HepG2 (cell line): ENCODE measurements around the gene HOXA13. TPM values are rescaled to one million over a fixed set of nuclear protein-coding genes. Genes with fewer than 3 reads are reported as not detected.
A peak's percentile ranks its signal among the peaks of the same experiment; 100 is the strongest.

Experiments
- ATAC-seq: fragments of 200-7000 bp; cut with Tn5 transposase; 3 replicates; pipeline ENCODE4 v1.9.1; 2020; ENCODE audit warnings: mild to moderate bottlenecking, moderate library complexity
- BruUV-seq: library from RNA; stranded (reverse); fragments of 400-500 nt; replicated peaks from 2 replicates; lab custom pipeline; 2021; lab: Mats Ljungman, UMichigan
- CTCF ChIA-PET: fragments of 300-600 bp; formaldehyde crosslinking; extraction: SDS; loops from one replicate; lab custom pipeline; 2021; ENCODE audit warnings: low total read pairs, inconsistent platforms, low intra/inter-chr PET ratio; lab: Yijun Ruan, JAX
- POLR2A ChIA-PET: fragments of 350-600 bp; sonication (Branson Sonifier 250); formaldehyde crosslinking; loops from one replicate; lab custom pipeline; 2020; ENCODE audit warnings: antibody characterized with exemption, inconsistent platforms; lab: Yijun Ruan, JAX
- DNase-seq: peaks from one replicate; pipeline ENCODE4 v3.0.0-alpha.2; 2015; ENCODE audit warnings: low spot score
- FAIRE-seq: peaks from 3 replicates; lab custom pipeline; 2011; peaks lifted over from hg19 to GRCh38; lab: Jason Lieb, UNC
- H2AFZ ChIP-seq: one replicate; pipeline ENCODE4 v1.6.1; 2011; ENCODE audit warnings: low read length, inconsistent platforms
- H3K27ac ChIP-seq: fragments of 300-600 bp; 3 replicates; pipeline ENCODE4 v1.8.0; 2011; ENCODE audit warnings: mixed run types, mild to moderate bottlenecking, mixed read lengths, low read length, inconsistent platforms; ENCODE audit not compliant: insufficient read depth; ENCODE audit errors: extremely low read length
- H3K27me3 ChIP-seq, 2 experiments: fragments of 200-600 bp in 1 of 2; 2 replicates in 1 of 2; 3 replicates in 1 of 2; pipeline versions ENCODE4 v1.6.0 to v1.8.0; 2011; ENCODE audit warnings: low read length in 2 of 2, mild to moderate bottlenecking in 2 of 2, moderate library complexity in 2 of 2, inconsistent platforms in 1 of 2; ENCODE audit not compliant: insufficient read depth in 2 of 2, control insufficient read depth in 1 of 2
- H3K36me3 ChIP-seq, 2 experiments: fragments of 200-600 bp in 1 of 2; replicated peaks in 1 of 2; 2 replicates in 1 of 2; 3 replicates in 1 of 2; pipeline versions ENCODE4 v1.5.1 to v1.8.0; 2011; ENCODE audit warnings: low read length in 2 of 2, inconsistent platforms in 1 of 2; ENCODE audit not compliant: insufficient read depth in 2 of 2, control insufficient read depth in 1 of 2
- H3K4me1 ChIP-seq: 2 replicates; pipeline ENCODE4 v1.5.1; 2012; ENCODE audit warnings: low read length, inconsistent platforms; ENCODE audit not compliant: insufficient read depth
- H3K4me2 ChIP-seq: 2 replicates; pipeline ENCODE4 v1.6.0; 2011; ENCODE audit warnings: low read depth, low read length, inconsistent platforms
- H3K4me3 ChIP-seq, 3 experiments: fragments of 200-600 bp in 1 of 3; sonication (generic), shearing (Covaris generic) in 1 of 3; replicated peaks in 1 of 3; 2 replicates each; pipeline ENCODE4 v1.5.1; 2011 to 2016; ENCODE audit warnings: low read length in 3 of 3, inconsistent platforms in 2 of 3, low read depth in 2 of 3, mild to moderate bottlenecking in 2 of 3, control low read depth in 1 of 3, mixed read lengths in 1 of 3; ENCODE audit not compliant: insufficient read depth in 1 of 3
- H3K79me2 ChIP-seq: one replicate; pipeline ENCODE4 v1.6.1; 2011; ENCODE audit warnings: low read length, inconsistent platforms; ENCODE audit not compliant: insufficient read depth
- H3K9ac ChIP-seq: 2 replicates; pipeline ENCODE4 v1.6.0; 2011; ENCODE audit warnings: mild to moderate bottlenecking, low read depth, low read length, inconsistent platforms; ENCODE audit not compliant: insufficient read depth
- H3K9me3 ChIP-seq: 2 replicates; pipeline ENCODE4 v1.5.1; 2012; ENCODE audit warnings: mild to moderate bottlenecking, low read length
- H4K20me1 ChIP-seq: 2 replicates; pipeline ENCODE4 v1.6.0; 2011; ENCODE audit warnings: inconsistent platforms, mild to moderate bottlenecking, low read length, moderate library complexity; ENCODE audit not compliant: insufficient read depth
- ARNT2 ChIP-seq: sonication (generic); formaldehyde crosslinking; IDR thresholded peaks from 2 replicates; pipeline ENCODE4 v1.8.0; 2022; ENCODE audit warnings: mild to moderate bottlenecking, low read depth, missing genetic modification reagents, moderate library complexity
- BCL6 ChIP-seq: IDR thresholded peaks from 2 replicates; pipeline ENCODE4 v1.6.1; 2016; ENCODE audit warnings: missing genetic modification reagents, missing compliant biosample characterization
- KAT2B ChIP-seq: fragments of 150-350 bp; IDR thresholded peaks from 2 replicates; pipeline ENCODE4 v1.6.1; 2014; ENCODE audit warnings: low read depth, low read length, borderline replicate concordance
- LBX2 ChIP-seq: sonication (generic); formaldehyde crosslinking; IDR thresholded peaks from 2 replicates; pipeline ENCODE4 v1.5.0; 2020; ENCODE audit warnings: missing genetic modification reagents, mild to moderate bottlenecking, borderline replicate concordance
- MED8 ChIP-seq: sonication (generic); formaldehyde crosslinking; IDR thresholded peaks from 2 replicates; pipeline ENCODE4 v1.8.1; 2023; ENCODE audit warnings: mild to moderate bottlenecking, missing genetic modification reagents; ENCODE audit not compliant: insufficient replicate concordance
- NR0B2 ChIP-seq: sonication (generic); formaldehyde crosslinking; IDR thresholded peaks from 2 replicates; pipeline ENCODE4 v1.4.0; 2020; ENCODE audit warnings: mild to moderate bottlenecking, missing genetic modification reagents
- PHF21A ChIP-seq: sonication (generic); formaldehyde crosslinking; IDR thresholded peaks from 2 replicates; pipeline ENCODE4 v1.5.0; 2020; ENCODE audit warnings: mild to moderate bottlenecking, missing genetic modification reagents
- PHF8 ChIP-seq: sonication (generic); formaldehyde crosslinking; IDR thresholded peaks from 2 replicates; pipeline ENCODE4 v1.5.0; 2020; ENCODE audit warnings: missing genetic modification reagents
- PRMT3 ChIP-seq: sonication (generic); formaldehyde crosslinking; IDR thresholded peaks from 2 replicates; pipeline ENCODE4 v1.8.1; 2022; ENCODE audit warnings: low read depth, mild to moderate bottlenecking, moderate library complexity, missing genetic modification reagents, borderline replicate concordance
- SAP130 ChIP-seq: IDR thresholded peaks from 2 replicates; pipeline ENCODE4 v1.6.1; 2016; ENCODE audit warnings: low read depth
- ZBTB38 ChIP-seq: sonication (generic); formaldehyde crosslinking; IDR thresholded peaks from 2 replicates; pipeline ENCODE4 v1.5.1; 2020; ENCODE audit warnings: mild to moderate bottlenecking, missing genetic modification reagents
- ZNF121 ChIP-seq: sonication (generic); formaldehyde crosslinking; IDR thresholded peaks from 2 replicates; pipeline ENCODE4 v1.5.0; 2020; ENCODE audit warnings: mild to moderate bottlenecking, missing genetic modification reagents
- ZNF44 ChIP-seq: sonication (generic); formaldehyde crosslinking; IDR thresholded peaks from 2 replicates; pipeline ENCODE4 v1.5.1; 2020; ENCODE audit warnings: mild to moderate bottlenecking, missing genetic modification reagents
- ZNF468 ChIP-seq: sonication (generic); formaldehyde crosslinking; IDR thresholded peaks from 2 replicates; pipeline ENCODE4 v1.8.0; 2022; ENCODE audit warnings: mild to moderate bottlenecking, moderate library complexity, missing genetic modification reagents
- ZNF546 ChIP-seq: sonication (generic); formaldehyde crosslinking; conservative IDR thresholded peaks from 2 replicates; pipeline ENCODE4 v1.8.1; 2023; ENCODE audit warnings: mild to moderate bottlenecking, missing genetic modification reagents
- ZNF563 ChIP-seq: sonication (generic); formaldehyde crosslinking; IDR thresholded peaks from 2 replicates; pipeline ENCODE4 v1.8.0; 2022; ENCODE audit warnings: mild to moderate bottlenecking, moderate library complexity, missing genetic modification reagents
- WGBS: methylation state at CpG from one replicate; pipeline ENCODE4 v1.1.6; 2017; ENCODE audit warnings: low lambda C conversion rate; 5-methylcytosine and 5-hydroxymethylcytosine counted together
- in situ Hi-C: cut with HindIII; loops from 2 replicates; pipeline ENCODE4 v1.10.0; 2017; ENCODE audit warnings: low pct_unique_long_range_greater_than_20kb; ENCODE audit not compliant: extremely low pct_ligation_motif_present
- intact Hi-C: fragments of 100-400 bp; cut with micrococcal nuclease; formaldehyde crosslinking; loops from one replicate; pipeline ENCODE4 v1.10.0; 2022; ENCODE audit not compliant: unreplicated experiment
- polyA plus RNA-seq, 8 experiments: library from polyadenylated mRNA; depleted of rRNA in 3 of 8; stranded (reverse) in 7 of 8; unstranded in 1 of 8; fragments of >200 nt; fragmentation: Illumina TruSeq in 4 of 8; extraction: Trizol in 4 of 8; gene quantifications; 2 replicates each; pipeline versions ENCODE4 v1.2.1 to v1.2.3, GENCODE V29; 2011 to 2016; ENCODE audit warnings: low read depth in 4 of 8, missing spikeins in 1 of 8, mixed read lengths in 1 of 8; ENCODE audit not compliant: insufficient read depth in 1 of 8
- total RNA-seq, 5 experiments: library from RNA; depleted of rRNA; stranded (reverse); fragments of >200 nt; fragmentation: Illumina TruSeq; extraction: Trizol; gene quantifications; 2 replicates each; pipeline ENCODE4 v1.2.3, GENCODE V29; 2016; ENCODE audit warnings: low read depth in 1 of 5
- TF ChIP-seq, protein P1 (sequence below): sonication (generic); formaldehyde crosslinking; IDR thresholded peaks from 2 replicates; pipeline ENCODE4 v1.4.0; 2020; ENCODE audit warnings: missing genetic modification reagents
- TF ChIP-seq, protein P2 (sequence below): sonication (generic); formaldehyde crosslinking; IDR thresholded peaks from 2 replicates; pipeline ENCODE4 v1.8.1; 2023; ENCODE audit warnings: missing genetic modification reagents, mild to moderate bottlenecking, borderline replicate concordance

HOXA13 gene
- total and polyA plus RNA-seq, 2 of the 13 experiments (the other 11 are each of a cell fraction or from before 2014, with no cell fraction given) = 0.01 to 0.04 TPM

DNA sequence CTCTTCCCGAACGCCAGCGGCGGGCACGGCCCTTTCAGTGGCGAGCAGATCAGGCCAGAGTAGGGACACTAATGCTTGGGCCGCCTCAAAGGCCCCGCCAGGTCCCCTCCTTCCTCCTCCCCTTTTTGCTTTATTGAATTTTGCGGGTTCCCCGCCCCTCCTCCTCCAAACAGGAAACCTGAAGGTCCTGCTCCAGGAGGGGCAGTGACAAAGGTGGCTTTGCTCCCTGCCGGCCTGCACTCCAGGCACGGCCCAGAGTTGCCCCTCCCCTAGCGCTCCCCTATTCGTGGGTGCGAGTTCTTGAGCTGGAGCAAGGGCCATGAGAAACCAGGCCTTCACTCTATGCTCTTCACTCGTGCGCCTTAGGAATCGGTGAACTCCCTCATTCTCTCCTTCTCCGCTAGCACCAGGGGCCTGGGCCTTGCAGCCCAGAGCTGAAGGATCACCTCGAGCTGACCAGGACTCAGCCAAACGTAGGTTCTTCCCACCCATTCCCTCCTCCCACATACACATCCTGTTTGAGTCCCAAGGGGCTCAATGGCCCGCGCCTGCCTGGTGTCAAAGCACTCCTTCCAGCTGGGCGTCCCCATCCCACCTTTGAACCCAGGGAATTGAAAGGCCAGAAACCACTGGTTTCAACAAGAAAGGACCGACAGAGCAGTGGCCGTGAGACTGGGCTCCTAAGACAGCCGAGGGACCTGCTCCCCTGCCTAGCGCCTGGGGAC is 51.7 kb downstream of the HOXA13 start:
- in situ Hi-C loops = no loop called here
- Histone ChIP-seq H3K4me1 (peaks cover 36% of the 10 kb centered on the region), H3K9me3 (no peaks in the 10 kb centered on the region), H3K4me3 (peak overlapping the region in 2 of 3 experiments; percentile 80 to 88; a peak in 2 of 6 replicates), H3K27me3 (peaks cover 0 to 20% of the 10 kb centered on the region in 2 experiments; a peak in 3 of 5 replicates), H2AFZ (no peak overlapping the region), H3K27ac (no peak overlapping the region), H4K20me1 (no peaks in the 10 kb centered on the region), H3K79me2 (peaks cover 5% of the 10 kb centered on the region), H3K9ac (no peak overlapping the region), H3K36me3 (no peaks in the 10 kb centered on the region; a peak in 2 of 5 replicates), H3K4me2 (peak overlapping the region; percentile 88)
- 76% methylated on average over 28 of the region's 28 CpGs for WGBS
- TF ChIP-seq PRMT3 (CRISPR knock-in tag) = no peak
- TF ChIP-seq MED8 = peak; percentile 13
- 0 out of 2 replicates have a peak, but pooled peaks have one; percentile 19 for TF ChIP-seq NR0B2
- TF ChIP-seq ARNT2 = 0 out of 2 replicates have a peak, but pooled peaks have one; percentile 15
- TF ChIP-seq ZNF44 (CRISPR knock-in tag) = no peak
- TF ChIP-seq ZNF468 (CRISPR knock-in tag) = no peak
- TF ChIP-seq BCL6 (CRISPR knock-in tag) = no peak
- TF ChIP-seq LBX2 (CRISPR knock-in tag) = no peak
- TF ChIP-seq ZNF563 (CRISPR knock-in tag) = 0 out of 2 replicates have a peak, but pooled peaks have one; percentile 24
- TF ChIP-seq ZNF546 (CRISPR knock-in tag) = no peak
- 0 out of 2 replicates have a peak, but pooled peaks have one; percentile 3 for TF ChIP-seq SAP130
- TF ChIP-seq ZNF121 (CRISPR knock-in tag) = no peak
- peak; percentile 35; the same call in 1 of the 2 replicates for TF ChIP-seq PHF21A (CRISPR knock-in tag)
- no peak for TF ChIP-seq KAT2B
- TF ChIP-seq, protein P1, sequence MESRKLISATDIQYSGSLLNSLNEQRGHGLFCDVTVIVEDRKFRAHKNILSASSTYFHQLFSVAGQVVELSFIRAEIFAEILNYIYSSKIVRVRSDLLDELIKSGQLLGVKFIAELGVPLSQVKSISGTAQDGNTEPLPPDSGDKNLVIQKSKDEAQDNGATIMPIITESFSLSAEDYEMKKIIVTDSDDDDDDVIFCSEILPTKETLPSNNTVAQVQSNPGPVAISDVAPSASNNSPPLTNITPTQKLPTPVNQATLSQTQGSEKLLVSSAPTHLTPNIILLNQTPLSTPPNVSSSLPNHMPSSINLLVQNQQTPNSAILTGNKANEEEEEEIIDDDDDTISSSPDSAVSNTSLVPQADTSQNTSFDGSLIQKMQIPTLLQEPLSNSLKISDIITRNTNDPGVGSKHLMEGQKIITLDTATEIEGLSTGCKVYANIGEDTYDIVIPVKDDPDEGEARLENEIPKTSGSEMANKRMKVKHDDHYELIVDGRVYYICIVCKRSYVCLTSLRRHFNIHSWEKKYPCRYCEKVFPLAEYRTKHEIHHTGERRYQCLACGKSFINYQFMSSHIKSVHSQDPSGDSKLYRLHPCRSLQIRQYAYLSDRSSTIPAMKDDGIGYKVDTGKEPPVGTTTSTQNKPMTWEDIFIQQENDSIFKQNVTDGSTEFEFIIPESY (CRISPR knock-in tag) = 0 out of 2 replicates have a peak, but pooled peaks have one; percentile 33
- TF ChIP-seq ZBTB38 = peak; percentile 83; the same call in 1 of the 2 replicates
- TF ChIP-seq PHF8 = 0 out of 2 replicates have a peak, but pooled peaks have one; percentile 11
- TF ChIP-seq, protein P2, sequence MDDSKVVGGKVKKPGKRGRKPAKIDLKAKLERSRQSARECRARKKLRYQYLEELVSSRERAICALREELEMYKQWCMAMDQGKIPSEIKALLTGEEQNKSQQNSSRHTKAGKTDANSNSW (CRISPR knock-in tag) = no peak
- CTCF ChIA-PET = no interaction called here
- intact Hi-C loops = no loop called here
- DNase-seq = no peak
- POLR2A ChIA-PET = interaction anchor here (1.2 kb wide), 1 partner anchor 28 kb away, joined by 3 read pairs; no protein-coding TSS in a partner anchor
- no peak for ATAC-seq
- FAIRE-seq = no peak
- BruUV-seq = no TSS peak
